Measurements from ENCODE around the gene PTPRR. TPM values are rescaled to one million over a fixed set of nuclear protein-coding genes. Genes with fewer than 3 reads are reported as not detected.

Gene PTPRR
- total and polyA plus RNA-seq, 2 of the 4 experiments (the other 2 are of a cell fraction): 0.18 to 0.21 TPM

GRCh38 chr12:70744178-70744577 lies 176.4 kb downstream of the PTPRR start:
- Histone ChIP-seq H3K14ac (replicated peaks; ENCODE audit: low read depth, low read length) (no peak overlapping the region), H2AK5ac (ENCODE audit: low read depth, low read length) (no peak overlapping the region), H2BK5ac (ENCODE audit: low read depth, low read length, poor library complexity, severe bottlenecking) (no peak overlapping the region), H4K20me1 (ENCODE audit: insufficient read depth, low read length) (no peaks in the 10 kb centered on the region), H3K9me3 (ENCODE audit: control insufficient read depth, insufficient read depth, low read length) (no peaks in the 10 kb centered on the region), H3K36me3 (ENCODE audit: control insufficient read depth, insufficient read depth, low read length) (no peaks in the 10 kb centered on the region), H3K27ac (ENCODE audit: insufficient read depth, low read length) (no peak overlapping the region), H3K23ac (ENCODE audit: low read depth, low read length) (no peak overlapping the region), H3K27me3 (ENCODE audit: control insufficient read depth, insufficient read depth, low read length) (no peaks in the 10 kb centered on the region), H4K5ac (ENCODE audit: low read depth, low read length) (no peak overlapping the region), H2BK15ac (ENCODE audit: low read depth, low read length) (no peak overlapping the region), H3K79me1 (ENCODE audit: low read depth in 1 of 2, low read length in 2 of 2) (no peaks in the 10 kb centered on the region), H2BK20ac (ENCODE audit: low read depth, low read length) (no peak overlapping the region), H4K91ac (ENCODE audit: insufficient read depth, low read depth, low read length) (no peak overlapping the region), H4K8ac (ENCODE audit: low read depth in 2 of 2, low read length in 2 of 2) (no peak overlapping the region), H3K56ac (ENCODE audit: extremely low read depth, insufficient read depth, low read length) (no peak overlapping the region), H3K9ac (ENCODE audit: low read depth, low read length) (no peak overlapping the region), H3K4me3 (ENCODE audit: insufficient read depth, low read depth, low read length) (no peak overlapping the region), H2BK120ac (ENCODE audit: low read depth, low read length) (no peak overlapping the region), H3K18ac (ENCODE audit: low read depth, low read length) (no peak overlapping the region), H2AK9ac (replicated peaks; ENCODE audit: low read depth, low read length, poor library complexity) (no peak overlapping the region), H3K4me1 (ENCODE audit: control insufficient read depth, insufficient read depth, low read length) (no peaks in the 10 kb centered on the region), H3K4ac (ENCODE audit: low read depth, low read length) (no peak overlapping the region), H3K4me2 (ENCODE audit: low read depth, low read length) (no peak overlapping the region), H3K9me1 (ENCODE audit: insufficient read depth, low read length) (no peaks in the 10 kb centered on the region), H2AFZ (replicated peaks; ENCODE audit: low read length, poor library complexity) (no peak overlapping the region)
- in situ Hi-C loops (cut with MboI; ENCODE audit: low sequenced_read_pairs) (loop anchor here (25.0 kb wide), 1 partner anchor 643 kb away; no protein-coding TSS in a partner anchor), intact Hi-C loops (cut with micrococcal nuclease) (no loop called here), dilution Hi-C loops (cut with HindIII; ENCODE audit: low sequenced_read_pairs, unreplicated experiment) (no loop called here)
- WGBS, 2 experiments (ENCODE audit: extremely low coverage in 2 of 2, insufficient read length in 1 of 2): no CpG with 5 or more reads among the region's 2 CpGs
- BruUV-seq (replicated peaks): no TSS peak
- DNase-seq (no peak), ATAC-seq (ENCODE audit: low read depth) (no peak)
- ChIA-PET POLR2A (ENCODE audit: unreplicated experiment) (no interaction called here), CTCF (interaction anchor here (2.5 kb wide), 1 partner anchor 11 kb away, joined by 15 read pairs; no protein-coding TSS in a partner anchor)
- TF ChIP-seq POLR2A (IDR thresholded peaks at IDR 0.05; ENCODE audit: low read depth, low read length) (no peak), RFX5 (IDR thresholded peaks at IDR 0.05; ENCODE audit: low read depth, low read length) (no peak), CHD1 (IDR thresholded peaks at IDR 0.05; ENCODE audit: low read depth, low read length) (no peak), MAFK (IDR thresholded peaks at IDR 0.05; ENCODE audit: low read depth, low read length) (no peak), RAD21 (IDR thresholded peaks at IDR 0.05; ENCODE audit: low read length) (no peak), SMC3 (IDR thresholded peaks at IDR 0.05; ENCODE audit: low read depth, low read length) (no peak), RCOR1 (IDR thresholded peaks at IDR 0.05; ENCODE audit: insufficient replicate concordance, low read length) (no peak), BHLHE40 (IDR thresholded peaks at IDR 0.05; ENCODE audit: low read depth, low read length) (no peak), ELK1 (IDR thresholded peaks at IDR 0.05; ENCODE audit: borderline replicate concordance, low read depth, low read length) (no peak), CEBPB (IDR thresholded peaks at IDR 0.05; ENCODE audit: low read depth, low read length) (no peak), MAZ (IDR thresholded peaks at IDR 0.05; ENCODE audit: borderline replicate concordance, low read depth, low read length) (no peak), FOS (IDR thresholded peaks at IDR 0.05; ENCODE audit: low read depth, low read length) (no peak), CTCF (conservative IDR thresholded peaks at IDR 0.05; ENCODE audit: low read depth, low read length) (no peak), MXI1 (IDR thresholded peaks at IDR 0.05; ENCODE audit: borderline replicate concordance, low read depth, low read length) (no peak), NFE2L2 (IDR thresholded peaks at IDR 0.05; ENCODE audit: low read depth, low read length) (no peak), USF2 (IDR thresholded peaks at IDR 0.05; ENCODE audit: low read depth, low read length) (no peak)

Data from IMR-90 (cell line).